GM23338 (cell line): ENCODE measurements around the gene KCNB1. TPM values are rescaled to one million over a fixed set of nuclear protein-coding genes. Genes with fewer than 3 reads are reported as not detected.

Source experiments
- ATAC-seq: fragments of 200-7000 bp; cut with Tn5 transposase; 3 replicates; pipeline ENCODE4 v1.9.1; 2020
- DNase-seq: peaks from one replicate; pipeline ENCODE4 v3.0.0-alpha.2; 2015; ENCODE audit warnings: low spot score
- H2AFZ ChIP-seq: fragments of 200-600 bp; sonication (generic); 2 replicates; pipeline ENCODE4 v1.8.0; 2016; ENCODE audit warnings: antibody characterized with exemption, mild to moderate bottlenecking, moderate library complexity
- H3F3A ChIP-seq: fragments of 200-600 bp; sonication (generic); replicated peaks from 2 replicates; pipeline ENCODE4 v1.8.0; 2017; ENCODE audit warnings: antibody characterized with exemption, mixed run types, low read depth
- H3K27ac ChIP-seq: fragments of 200-600 bp; sonication (generic); 2 replicates; pipeline ENCODE4 v1.6.1; 2016; ENCODE audit warnings: low read depth
- H3K27me3 ChIP-seq: fragments of 200-600 bp; sonication (generic); 2 replicates; pipeline ENCODE4 v1.8.0; 2016; ENCODE audit warnings: mild to moderate bottlenecking, mixed run types, moderate library complexity; ENCODE audit not compliant: insufficient read depth
- H3K36me3 ChIP-seq: fragments of 200-600 bp; sonication (generic); 2 replicates; pipeline ENCODE4 v1.8.0; 2016; ENCODE audit warnings: mild to moderate bottlenecking; ENCODE audit not compliant: insufficient read depth
- H3K4me1 ChIP-seq: fragments of 200-600 bp; sonication (generic); 2 replicates; pipeline ENCODE4 v1.8.0; 2016; ENCODE audit warnings: mild to moderate bottlenecking, moderate library complexity; ENCODE audit not compliant: insufficient read depth
- H3K4me2 ChIP-seq: fragments of 200-600 bp; sonication (generic); 2 replicates; pipeline ENCODE4 v1.7.1; 2017; ENCODE audit warnings: mixed run types
- H3K4me3 ChIP-seq: fragments of 200-600 bp; sonication (generic); 2 replicates; pipeline ENCODE4 v1.6.1; 2016; ENCODE audit warnings: mixed run types
- H3K79me2 ChIP-seq: fragments of 200-600 bp; sonication (generic); replicated peaks from 2 replicates; pipeline ENCODE4 v1.8.0; 2017; ENCODE audit warnings: mild to moderate bottlenecking; ENCODE audit not compliant: insufficient read depth
- H3K9me2 ChIP-seq: fragments of 200-600 bp; sonication (generic); 2 replicates; pipeline ENCODE4 v1.8.0; 2017; ENCODE audit not compliant: insufficient read depth
- H4K20me1 ChIP-seq: fragments of 200-600 bp; sonication (generic); replicated peaks from 2 replicates; pipeline ENCODE4 v1.8.0; 2017; ENCODE audit warnings: mild to moderate bottlenecking; ENCODE audit not compliant: insufficient read depth
- H3K27ac Mint-ChIP-seq: 2 replicates; pipeline ENCODE4 v1.8.0; 2020; ENCODE audit warnings: inconsistent platforms, mild to moderate bottlenecking, moderate library complexity, mixed read lengths
- H3K27me3 Mint-ChIP-seq: 3 replicates; pipeline ENCODE4 v1.8.0; 2022; ENCODE audit warnings: low read depth, mild to moderate bottlenecking, moderate library complexity, mixed read lengths, inconsistent platforms; ENCODE audit not compliant: insufficient read depth, poor library complexity
- H3K36me3 Mint-ChIP-seq: 3 replicates; pipeline ENCODE4 v1.8.0; 2021; ENCODE audit warnings: low read depth, mild to moderate bottlenecking, inconsistent platforms, moderate library complexity, mixed read lengths
- H3K4me1 Mint-ChIP-seq: 3 replicates; pipeline ENCODE4 v1.8.0; 2020; ENCODE audit warnings: mild to moderate bottlenecking, inconsistent platforms, mixed read lengths
- H3K4me3 Mint-ChIP-seq: 3 replicates; pipeline ENCODE4 v1.8.0; 2021; ENCODE audit warnings: moderate library complexity, mild to moderate bottlenecking, inconsistent platforms, mixed read lengths
- H3K9me3 Mint-ChIP-seq: 3 replicates; pipeline ENCODE4 v1.8.0; 2020; ENCODE audit warnings: moderate library complexity, mild to moderate bottlenecking, inconsistent platforms, mixed read lengths
- CREB1 ChIP-seq: fragments of 250-450 bp; sonication (Bioruptor Pico); IDR thresholded peaks from 2 replicates; pipeline ENCODE4 v1.5.0; 2020; ENCODE audit warnings: low read depth, mild to moderate bottlenecking, moderate library complexity
- CTCF ChIP-seq, 2 experiments: fragments of 200-600 bp in 1 of 2; sonication (generic) in 1 of 2; conservative IDR thresholded peaks; 2 replicates each; pipeline versions ENCODE4 v1.5.1 to v1.6.1; 2016 to 2017; ENCODE audit warnings: antibody characterized with exemption in 2 of 2, low read depth in 2 of 2, mild to moderate bottlenecking in 2 of 2, moderate library complexity in 1 of 2
- ETS1 ChIP-seq: IDR thresholded peaks from 2 replicates; pipeline ENCODE4 v1.6.1; 2016; ENCODE audit warnings: antibody characterized with exemption
- EZH2 ChIP-seq: fragments of 200-600 bp; sonication (generic); IDR thresholded peaks from one replicate; pipeline ENCODE4 v1.8.0; 2017; ENCODE audit warnings: antibody characterized with exemption, mild to moderate bottlenecking, low read depth; ENCODE audit not compliant: unreplicated experiment
- EZH2phosphoT487 ChIP-seq: fragments of 200-600 bp; sonication (generic); IDR thresholded peaks from one replicate; pipeline ENCODE4 v1.8.1; 2018; ENCODE audit warnings: antibody characterized with exemption; ENCODE audit not compliant: unreplicated experiment
- JUNB ChIP-seq: IDR thresholded peaks from one replicate; pipeline ENCODE4 v1.6.1; 2016; ENCODE audit warnings: antibody characterized with exemption; ENCODE audit not compliant: unreplicated experiment
- NANOG ChIP-seq: IDR thresholded peaks from 2 replicates; pipeline ENCODE4 v1.6.1; 2016; ENCODE audit warnings: antibody characterized with exemption, borderline replicate concordance
- POLR2AphosphoS5 ChIP-seq: IDR thresholded peaks from 2 replicates; pipeline ENCODE4 v1.6.1; 2016; ENCODE audit warnings: antibody characterized with exemption, low read depth
- REST ChIP-seq: IDR thresholded peaks from one replicate; pipeline ENCODE4 v1.6.1; 2018; ENCODE audit warnings: antibody characterized with exemption; ENCODE audit not compliant: unreplicated experiment
- STAT1 ChIP-seq: IDR thresholded peaks from one replicate; pipeline ENCODE4 v1.6.1; 2016; ENCODE audit warnings: antibody characterized with exemption; ENCODE audit not compliant: unreplicated experiment
- ZNF114 ChIP-seq: fragments of 250-450 bp; sonication (Bioruptor Pico); IDR thresholded peaks from 2 replicates; pipeline ENCODE4 v1.5.0; 2020; ENCODE audit warnings: mild to moderate bottlenecking, moderate library complexity
- ZNF331 ChIP-seq: fragments of 250-450 bp; sonication (Bioruptor Pico); IDR thresholded peaks from 2 replicates; pipeline ENCODE4 v1.5.0; 2020; ENCODE audit warnings: low read depth, mild to moderate bottlenecking, moderate library complexity
- ZNF462 ChIP-seq: fragments of 250-450 bp; sonication (Bioruptor Pico); IDR thresholded peaks from 2 replicates; pipeline ENCODE4 v1.5.0; 2020; ENCODE audit warnings: mild to moderate bottlenecking, moderate library complexity
- polyA plus RNA-seq: library from polyadenylated mRNA; unstranded; fragments of >200 nt; fragmentation: Nextera tagmentation; extraction: Ambion mirVana; gene quantifications from 2 replicates; pipeline ENCODE4 v1.2.1, GENCODE V29; 2016
- total RNA-seq: library from RNA; depleted of rRNA; stranded (reverse); fragments of >200 nt; shearing (Covaris generic); gene quantifications from 2 replicates; pipeline ENCODE4 v1.2.3, GENCODE V29; 2014

Gene KCNB1
- total and polyA plus RNA-seq, 2 experiments from 2014 or later: 0.28 to 0.29 TPM

- Mint-ChIP-seq H3K27ac (no peak overlapping the region), H3K36me3 (no peaks in the 10 kb centered on the region; the same call in 1 of the 3 replicates), H3K4me3 (no peak overlapping the region), H3K27me3 (peaks cover 7% of the 10 kb centered on the region), H3K9me3 (no peaks in the 10 kb centered on the region), H3K4me1 (peaks cover 28% of the 10 kb centered on the region)
- Histone ChIP-seq H3K27me3 (no peaks in the 10 kb centered on the region), H3F3A (no peaks in the 10 kb centered on the region), H3K79me2 (no peaks in the 10 kb centered on the region), H2AFZ (no peak overlapping the region), H3K9me2 (no peaks in the 10 kb centered on the region), H4K20me1 (no peaks in the 10 kb centered on the region; the same call in 1 of the 2 replicates), H3K27ac (no peak overlapping the region), H3K36me3 (no peaks in the 10 kb centered on the region), H3K4me1 (peaks cover 13% of the 10 kb centered on the region), H3K4me3 (no peak overlapping the region), H3K4me2 (no peak overlapping the region)
- TF ChIP-seq ZNF114 (CRISPR knock-in tag) (no peak), JUNB (no peak), EZH2phosphoT487 (no peak), NANOG (no peak), POLR2AphosphoS5 (no peak), CREB1 (CRISPR knock-in tag) (no peak), EZH2 (no peak), STAT1 (no peak), REST (no peak), ZNF462 (CRISPR knock-in tag) (no peak), ETS1 (no peak), ZNF331 (CRISPR knock-in tag) (no peak), CTCF (conservative IDR thresholded peaks at IDR 0.05; ENCODE audit: low read depth in 2 of 2) (no peak)
- DNase-seq (no peak), ATAC-seq (no peak)
Observed at GRCh38 chr20:49452011-49452482, 30.4 kb downstream of the KCNB1 start.
